ENCODE data around the gene PIP4K2A. TPM values are rescaled to one million over a fixed set of nuclear protein-coding genes. Genes with fewer than 3 reads are reported as not detected.
"Not testable (repeated sequence)": the region's sequence is repeated elsewhere in the genome, so short reads cannot be mapped to it uniquely, and the experiment has no call there.

Gene PIP4K2A
- total RNA-seq, 2 experiments from 2014 or later = 111 to 118 TPM

DNA sequence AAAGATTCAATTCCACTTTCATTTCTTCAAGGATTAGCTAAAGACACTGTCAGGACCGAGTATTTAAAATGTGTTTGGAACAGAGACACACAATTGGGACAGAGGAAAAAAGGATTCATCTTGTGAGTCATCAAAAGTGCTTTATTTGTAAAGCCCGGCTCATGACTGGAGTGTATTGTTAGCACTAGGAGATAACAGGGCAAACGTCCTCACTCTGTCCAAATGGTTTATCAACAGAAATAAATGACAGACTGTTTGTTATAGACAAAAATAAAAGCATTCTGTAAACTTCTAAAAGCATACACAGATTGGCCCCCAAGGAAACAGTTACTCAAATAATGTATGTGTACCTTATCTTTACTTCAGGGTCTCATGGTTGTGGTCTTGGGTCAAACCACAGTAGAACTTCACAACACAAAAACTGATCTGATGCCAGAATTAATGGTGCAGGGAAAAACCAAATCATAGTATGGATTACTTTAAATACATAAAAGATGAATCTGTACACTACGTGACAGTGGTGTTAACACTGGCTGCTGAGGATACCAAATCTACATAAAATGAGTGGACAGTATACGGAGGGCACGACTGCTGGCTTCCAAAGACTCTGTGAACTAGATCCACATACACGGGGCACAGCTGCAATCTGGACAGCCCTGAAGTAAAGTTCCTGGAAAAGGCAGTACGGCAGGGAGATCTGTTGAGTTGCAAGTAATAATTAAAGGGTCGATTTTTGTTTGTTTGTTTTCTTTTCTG lies 179.4 kb downstream of the PIP4K2A start:
- Mint-ChIP-seq H3K27ac (peak overlapping the region; percentile 5), H3K4me1 (no peaks in the 10 kb centered on the region), H3K27me3 (no peaks in the 10 kb centered on the region), H3K36me3 (peaks cover 64% of the 10 kb centered on the region), H3K9me3 (peaks cover 2% of the 10 kb centered on the region), H3K4me3 (no peak overlapping the region)
- no peak for DNase-seq

DNA sequence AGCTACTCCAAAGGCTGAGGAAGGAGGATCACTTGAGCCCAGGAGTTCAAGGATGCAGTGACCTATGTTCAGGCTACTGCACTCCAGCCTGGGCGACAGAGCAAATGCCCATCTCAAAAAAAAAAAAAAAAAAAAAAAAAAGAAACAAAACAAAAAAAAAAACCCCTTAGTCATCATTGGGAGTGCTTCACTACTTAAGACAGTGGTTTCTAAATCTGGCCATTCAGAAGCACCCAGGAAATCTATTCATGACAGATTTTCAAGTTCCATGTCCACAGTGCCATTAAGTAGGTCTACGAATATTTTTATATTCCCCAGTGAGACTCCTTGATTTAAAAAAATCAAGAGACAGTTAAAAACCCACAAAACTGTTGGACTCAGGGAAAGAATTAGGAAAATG lies 182.9 kb downstream of the PIP4K2A start:
- DNase-seq = no peak
- peaks cover 43% of the 10 kb centered on the region for H3K36me3 Mint-ChIP-seq
- H3K4me1 Mint-ChIP-seq = no peaks in the 10 kb centered on the region
- no peaks in the 10 kb centered on the region for H3K27me3 Mint-ChIP-seq
- H3K4me3 Mint-ChIP-seq = no peak overlapping the region
- peaks cover 14% of the 10 kb centered on the region for H3K9me3 Mint-ChIP-seq
- no peak overlapping the region for H3K27ac Mint-ChIP-seq

DNA sequence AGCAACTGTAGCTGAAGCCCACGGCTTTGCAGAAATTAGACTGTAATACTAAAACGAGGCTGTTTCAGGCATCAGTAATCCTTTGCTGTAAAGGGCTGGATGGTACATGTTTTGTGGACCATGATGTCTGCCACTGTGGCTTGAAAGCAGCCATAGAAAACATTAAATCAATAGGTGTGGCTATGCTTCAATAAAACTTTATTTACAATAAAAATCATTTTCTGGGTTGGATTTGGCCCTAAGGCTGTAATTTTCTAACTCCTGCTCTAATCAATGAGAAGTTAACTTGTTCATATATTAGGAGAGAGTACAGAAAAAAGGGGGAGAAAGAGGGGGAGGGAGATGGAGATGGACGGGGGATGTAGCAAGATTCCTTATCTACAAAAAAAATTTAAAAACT lies 183.4 kb downstream of the PIP4K2A start:
- H3K36me3 Mint-ChIP-seq = peaks cover 39% of the 10 kb centered on the region
- no peak for DNase-seq
- no peak overlapping the region for H3K4me3 Mint-ChIP-seq
- H3K9me3 Mint-ChIP-seq = peaks cover 15% of the 10 kb centered on the region
- no peaks in the 10 kb centered on the region for H3K27me3 Mint-ChIP-seq
- no peak overlapping the region for H3K27ac Mint-ChIP-seq
- no peaks in the 10 kb centered on the region for H3K4me1 Mint-ChIP-seq

DNA sequence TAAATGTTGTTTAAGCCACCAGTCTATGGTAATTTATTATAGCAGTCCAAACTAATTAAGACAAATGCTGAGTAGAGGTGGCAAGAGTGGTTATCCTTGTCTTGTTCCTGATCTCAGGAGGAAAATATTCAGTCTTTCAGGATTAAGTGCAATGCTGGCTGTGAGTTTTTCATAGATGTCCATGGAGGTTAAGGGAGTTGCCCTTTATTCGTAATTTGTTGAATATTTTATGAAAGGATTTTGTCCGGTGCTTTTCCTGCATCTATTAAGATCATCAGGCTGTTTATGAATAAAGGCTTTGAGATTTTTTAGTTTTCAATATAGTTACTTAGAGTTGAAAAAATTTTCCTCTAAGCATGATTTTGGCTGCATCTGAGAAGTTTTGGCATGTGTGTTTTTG lies 186.9 kb downstream of the PIP4K2A start:
- peaks cover 38% of the 10 kb centered on the region for H3K9me3 Mint-ChIP-seq

DNA sequence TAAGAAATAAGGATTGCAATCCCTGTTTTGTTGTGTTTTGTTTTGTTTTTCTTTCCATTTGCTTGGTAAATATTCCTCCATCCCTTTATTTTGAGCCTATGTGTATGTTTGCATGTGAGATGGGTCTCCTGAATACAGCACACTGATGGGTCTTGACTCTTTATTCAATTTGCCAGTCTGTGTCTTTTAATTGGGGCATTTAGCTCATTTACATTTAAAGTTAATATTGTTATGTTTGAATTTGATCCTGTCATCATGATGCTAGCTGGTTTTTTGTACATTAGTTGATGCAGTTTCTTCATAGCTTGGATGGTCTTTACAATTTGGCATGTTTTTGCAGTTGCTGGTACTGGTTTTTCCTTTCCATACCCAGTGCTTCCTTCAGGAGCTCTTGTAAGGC lies 190.0 kb downstream of the PIP4K2A start:
- H3K27me3 Mint-ChIP-seq, H3K4me1 Mint-ChIP-seq, H3K4me3 Mint-ChIP-seq, H3K36me3 Mint-ChIP-seq, DNase-seq, H3K27ac Mint-ChIP-seq: not testable (repeated sequence)
- peaks cover 37% of the 10 kb centered on the region for H3K9me3 Mint-ChIP-seq

More for the DNA sequence above, 186.9 kb downstream of the PIP4K2A start:
- no peaks in the 10 kb centered on the region for H3K4me1 Mint-ChIP-seq
- H3K27me3 Mint-ChIP-seq = no peaks in the 10 kb centered on the region
- H3K27ac Mint-ChIP-seq = no peak overlapping the region
- DNase-seq = no peak
- H3K4me3 Mint-ChIP-seq = no peak overlapping the region
- H3K36me3 Mint-ChIP-seq = peaks cover 18% of the 10 kb centered on the region

DNA sequence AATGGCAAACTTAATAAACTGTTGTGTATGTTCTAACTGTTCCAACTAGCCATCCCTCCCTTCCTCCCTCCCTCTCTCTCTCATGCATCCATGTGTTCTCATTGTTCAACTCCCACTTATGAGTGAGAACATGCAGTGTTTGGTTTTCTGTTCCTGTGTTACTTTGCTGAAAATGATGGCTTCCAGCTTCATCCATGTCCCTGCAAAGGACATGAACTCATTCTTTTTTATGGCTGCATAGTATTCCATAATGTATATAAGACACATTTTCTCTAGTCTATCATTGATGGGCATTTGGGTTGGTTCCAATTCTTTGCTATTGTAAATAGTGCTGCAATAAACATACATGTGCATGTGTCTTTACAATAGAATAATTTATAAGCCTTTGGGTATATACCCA lies 193.7 kb downstream of the PIP4K2A start:
- not testable (repeated sequence) for H3K27ac Mint-ChIP-seq, H3K36me3 Mint-ChIP-seq, H3K27me3 Mint-ChIP-seq, H3K4me3 Mint-ChIP-seq, DNase-seq, H3K4me1 Mint-ChIP-seq
- H3K9me3 Mint-ChIP-seq = peaks cover 30% of the 10 kb centered on the region

DNA sequence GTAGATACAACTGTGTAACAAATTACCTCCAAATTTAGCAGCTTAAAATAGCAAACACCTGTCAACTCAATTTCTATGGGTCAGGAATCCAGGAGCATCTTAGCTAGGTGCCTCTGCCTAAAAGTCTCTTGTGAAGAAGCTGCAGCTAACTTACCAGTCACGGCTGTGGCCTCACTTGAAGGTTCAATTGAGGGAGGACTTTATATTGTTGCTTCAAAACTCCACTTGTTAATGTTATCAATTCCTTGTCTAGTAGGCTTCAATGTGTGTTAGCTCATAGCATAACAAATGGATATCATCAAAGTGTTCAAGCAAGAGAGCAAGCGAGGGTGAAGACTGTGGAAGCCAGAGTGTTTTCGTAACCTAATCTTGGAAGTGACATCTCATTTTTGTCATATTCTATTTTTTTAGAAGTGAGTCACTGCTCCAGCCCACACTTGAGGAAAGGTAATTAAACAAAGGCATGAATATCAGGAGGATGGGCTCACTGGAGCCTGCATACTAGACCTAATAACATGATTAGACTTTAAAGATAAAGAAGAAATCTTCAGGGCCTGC lies 196.1 kb downstream of the PIP4K2A start:
- no peak overlapping the region for H3K27ac Mint-ChIP-seq
- H3K9me3 Mint-ChIP-seq = peaks cover 13% of the 10 kb centered on the region
- no peak for DNase-seq
- H3K27me3 Mint-ChIP-seq = peaks cover 13% of the 10 kb centered on the region
- H3K4me1 Mint-ChIP-seq = no peaks in the 10 kb centered on the region
- no peak overlapping the region for H3K4me3 Mint-ChIP-seq
- H3K36me3 Mint-ChIP-seq = peaks cover 1% of the 10 kb centered on the region

DNA sequence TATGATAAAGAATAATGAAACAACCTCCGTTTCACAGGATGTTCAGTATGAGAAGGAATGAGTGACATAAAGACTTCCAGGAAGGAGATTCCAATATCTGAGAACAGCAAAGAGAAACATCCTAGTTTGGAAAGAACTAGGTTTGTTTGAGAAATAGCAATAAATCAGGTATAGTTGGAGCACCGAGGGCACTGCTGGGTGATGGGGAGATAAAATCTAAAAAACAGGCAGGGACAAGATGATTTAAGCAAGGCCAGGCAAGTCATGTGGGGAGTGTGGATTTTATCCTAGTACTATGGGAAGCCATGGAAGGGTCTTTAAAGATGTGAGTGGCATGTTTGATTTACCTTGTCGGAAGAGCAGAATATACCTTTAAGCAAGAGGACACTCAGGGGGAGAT lies 199.4 kb downstream of the PIP4K2A start:
- Mint-ChIP-seq H3K4me1 (no peaks in the 10 kb centered on the region), H3K9me3 (peaks cover 11% of the 10 kb centered on the region)

DNA sequence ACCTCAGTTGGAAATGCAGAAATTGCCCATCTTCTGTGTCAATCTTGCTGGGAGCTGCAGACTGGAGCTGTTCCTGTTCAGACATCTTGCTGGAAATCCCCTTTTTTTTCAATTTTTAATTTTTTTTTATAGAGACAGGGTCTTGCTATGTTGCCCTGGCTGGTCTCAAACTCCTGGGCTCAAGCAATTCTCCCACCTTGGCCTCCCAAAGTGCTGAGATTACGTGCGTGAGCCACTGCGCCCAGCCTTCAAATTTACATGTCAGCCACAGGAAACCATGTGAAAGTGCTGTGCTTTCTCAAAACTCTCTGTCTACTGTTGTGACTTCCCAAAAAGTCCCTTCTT lies 200.0 kb downstream of the PIP4K2A start:
- H3K4me1 Mint-ChIP-seq, H3K4me3 Mint-ChIP-seq, H3K27ac Mint-ChIP-seq, DNase-seq: not testable (repeated sequence)
- Mint-ChIP-seq H3K36me3 (peaks cover 10% of the 10 kb centered on the region), H3K9me3 (peaks cover 15% of the 10 kb centered on the region), H3K27me3 (peaks cover 28% of the 10 kb centered on the region)

More for the DNA sequence above, 199.4 kb downstream of the PIP4K2A start:
- DNase-seq = no peak
- H3K36me3 Mint-ChIP-seq = peaks cover 10% of the 10 kb centered on the region
- peaks cover 23% of the 10 kb centered on the region for H3K27me3 Mint-ChIP-seq
- no peak overlapping the region for H3K4me3 Mint-ChIP-seq
- no peak overlapping the region for H3K27ac Mint-ChIP-seq

DNA sequence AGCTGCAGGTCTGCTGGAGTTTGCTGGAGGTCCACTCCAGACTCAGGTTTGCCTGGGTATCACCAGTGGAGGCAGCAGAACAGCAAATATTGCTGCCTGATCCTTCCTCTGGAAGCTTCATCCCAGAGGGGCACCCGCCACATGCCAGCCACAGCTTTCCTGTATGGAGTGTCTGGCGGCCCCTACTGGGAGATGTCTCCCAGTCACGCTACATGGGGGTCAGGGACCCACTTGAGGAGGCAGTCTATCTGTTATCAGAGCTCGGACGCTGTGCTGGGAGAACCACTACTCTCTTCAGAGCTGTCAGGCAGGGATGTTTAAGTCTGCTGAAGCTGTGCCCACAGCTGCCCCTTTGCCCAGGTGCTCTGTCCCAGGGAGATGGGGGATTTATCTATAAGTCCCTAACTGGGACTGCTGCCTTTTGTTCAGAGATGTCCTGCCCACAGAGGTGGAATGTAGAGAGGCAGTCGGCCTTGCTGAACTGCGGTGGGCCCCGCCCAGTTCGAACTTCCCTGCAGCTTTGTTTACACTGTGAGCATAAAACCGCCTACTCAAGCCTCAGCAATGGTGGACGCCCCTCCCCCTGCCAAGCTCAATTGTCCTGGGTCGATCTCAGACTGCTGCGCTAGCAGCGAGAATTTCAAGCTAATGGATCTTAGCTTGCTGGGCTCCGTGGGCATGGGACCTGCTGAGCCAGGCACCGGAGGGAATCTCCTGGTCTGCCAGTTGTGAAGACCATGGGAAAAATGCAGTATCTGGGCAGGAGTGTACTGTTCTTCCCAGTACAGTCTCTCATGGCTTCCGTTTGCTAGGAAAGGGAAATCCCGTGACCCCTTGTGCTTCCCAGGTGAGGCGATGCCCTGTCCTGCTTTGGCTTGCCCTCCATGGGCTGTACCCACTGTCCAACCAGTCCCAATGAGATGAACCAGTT lies 200.6 kb downstream of the PIP4K2A start:
- H3K4me1 Mint-ChIP-seq, H3K4me3 Mint-ChIP-seq, H3K27ac Mint-ChIP-seq, DNase-seq: not testable (repeated sequence)
- Mint-ChIP-seq H3K27me3 (peaks cover 34% of the 10 kb centered on the region), H3K9me3 (peaks cover 20% of the 10 kb centered on the region), H3K36me3 (peaks cover 10% of the 10 kb centered on the region)

DNA sequence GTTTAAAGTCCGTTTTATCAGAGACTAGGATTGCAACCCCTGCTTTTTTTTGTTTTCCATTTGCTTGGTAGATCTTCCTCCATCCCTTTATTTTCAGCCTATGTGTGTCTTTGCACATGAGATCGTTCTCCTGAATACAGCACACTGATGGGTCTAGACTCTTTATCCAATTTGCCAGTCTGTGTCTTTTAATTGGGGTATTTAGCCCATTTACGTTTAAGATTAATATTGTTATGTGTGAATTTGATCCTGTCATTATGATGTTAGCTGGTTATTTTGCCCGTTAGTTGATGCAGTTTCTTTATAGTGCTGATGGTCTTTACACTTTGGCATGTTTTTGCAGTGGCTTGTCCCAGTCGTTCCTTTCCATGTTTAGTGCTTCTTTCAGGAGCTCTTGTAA lies 202.4 kb downstream of the PIP4K2A start:
- not testable (repeated sequence) for H3K4me1 Mint-ChIP-seq, DNase-seq, H3K4me3 Mint-ChIP-seq, H3K27ac Mint-ChIP-seq
- Mint-ChIP-seq H3K36me3 (peaks cover 14% of the 10 kb centered on the region), H3K27me3 (peaks cover 38% of the 10 kb centered on the region), H3K9me3 (peaks cover 26% of the 10 kb centered on the region)

DNA sequence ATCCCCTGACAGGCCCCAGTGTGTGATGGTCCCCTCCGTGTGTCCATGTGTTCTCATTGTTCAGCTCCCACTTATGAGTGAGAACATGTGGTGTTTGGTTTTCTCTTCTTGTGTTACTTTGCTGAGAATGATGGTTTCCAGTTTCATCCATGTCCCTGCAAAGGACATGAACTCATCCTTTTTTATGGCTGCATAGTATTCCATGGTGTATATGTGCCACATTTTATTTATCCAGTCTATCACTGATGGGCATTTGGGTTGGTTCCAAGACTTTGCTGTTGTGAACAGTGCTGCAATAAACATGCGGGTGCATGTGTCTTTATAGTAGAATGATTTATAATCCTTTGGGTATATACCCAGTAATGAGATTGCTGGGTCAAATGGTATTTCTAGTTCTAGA lies 206.2 kb downstream of the PIP4K2A start:
- not testable (repeated sequence) for H3K4me1 Mint-ChIP-seq, DNase-seq, H3K4me3 Mint-ChIP-seq, H3K27ac Mint-ChIP-seq
- peaks cover 14% of the 10 kb centered on the region for H3K36me3 Mint-ChIP-seq
- peaks cover 26% of the 10 kb centered on the region for H3K9me3 Mint-ChIP-seq
- H3K27me3 Mint-ChIP-seq = peaks cover 26% of the 10 kb centered on the region

DNA sequence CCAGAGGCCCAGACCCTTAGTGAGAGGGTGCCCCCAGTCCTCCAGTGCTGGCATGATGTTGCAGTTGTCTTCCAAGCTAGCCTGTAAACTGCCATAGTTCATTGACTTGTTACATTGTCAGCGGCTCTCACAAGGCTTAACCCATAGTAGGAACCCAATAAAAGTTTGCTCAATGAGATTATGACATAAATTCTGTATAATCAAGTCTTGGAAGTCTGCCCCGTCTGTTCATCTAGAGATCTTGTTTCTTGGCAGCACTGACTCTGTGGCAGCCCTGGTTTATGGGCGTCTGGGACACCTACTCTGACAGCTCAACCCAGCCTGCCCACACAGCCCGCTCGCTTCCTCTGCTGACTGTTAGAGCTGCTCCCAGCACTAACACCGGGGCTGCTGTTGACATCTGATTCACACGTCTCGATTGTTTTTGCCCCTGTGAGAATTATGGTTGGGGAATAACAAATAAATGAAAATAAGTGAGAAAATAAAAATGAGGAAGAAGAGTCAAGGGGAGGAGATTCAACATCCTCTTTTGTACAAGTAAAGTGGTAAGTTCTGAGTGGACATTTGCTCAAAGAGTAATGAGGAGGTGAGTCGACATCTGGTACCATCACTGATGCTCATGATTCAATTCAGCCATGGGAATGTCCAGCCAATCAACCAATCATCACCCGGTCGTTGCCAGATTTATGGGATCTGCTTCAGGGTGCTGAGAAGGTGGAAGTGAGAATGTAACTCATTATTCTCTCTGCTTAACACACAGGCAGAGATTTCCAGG lies 208.3 kb downstream of the PIP4K2A start:
- peak; percentile 24 for DNase-seq
- H3K4me1 Mint-ChIP-seq = peaks cover 7% of the 10 kb centered on the region
- H3K27ac Mint-ChIP-seq = no peak overlapping the region
- H3K9me3 Mint-ChIP-seq = peaks cover 20% of the 10 kb centered on the region
- H3K36me3 Mint-ChIP-seq = peaks cover 5% of the 10 kb centered on the region
- H3K4me3 Mint-ChIP-seq = no peak overlapping the region
- H3K27me3 Mint-ChIP-seq = peaks cover 20% of the 10 kb centered on the region

DNA sequence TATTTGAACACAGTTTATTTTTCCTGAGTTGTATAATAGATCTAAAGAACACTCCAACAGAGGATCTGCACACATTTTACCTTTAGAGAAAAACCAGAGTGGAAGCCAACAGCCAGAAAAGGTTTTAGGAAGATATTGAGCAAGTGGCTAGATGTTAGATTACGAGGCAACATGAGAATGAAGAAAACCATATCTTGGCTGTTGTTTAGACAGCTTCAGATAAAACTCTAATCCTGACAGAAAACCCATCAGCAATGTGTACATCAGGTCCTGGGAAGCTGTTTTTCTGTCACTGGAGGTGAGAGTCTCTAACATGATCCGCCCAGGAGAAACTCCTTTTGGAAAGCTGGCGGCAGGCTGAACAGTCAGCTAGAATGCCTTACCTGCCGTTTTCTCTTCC lies 209.6 kb downstream of the PIP4K2A start:
- peaks cover 14% of the 10 kb centered on the region for H3K27me3 Mint-ChIP-seq
- H3K9me3 Mint-ChIP-seq = peaks cover 14% of the 10 kb centered on the region
- no peak overlapping the region for H3K27ac Mint-ChIP-seq
- H3K36me3 Mint-ChIP-seq = peaks cover 5% of the 10 kb centered on the region
- peaks cover 7% of the 10 kb centered on the region for H3K4me1 Mint-ChIP-seq
- H3K4me3 Mint-ChIP-seq = no peak overlapping the region
- no peak for DNase-seq

Measured in activated naive CD8-positive, alpha-beta T cell treated with anti-CD3 and anti-CD28 coated beads for 36 hours (primary cell).